ENCODE measurements around the gene TBX4. TPM values are rescaled to one million over a fixed set of nuclear protein-coding genes. Genes with fewer than 3 reads are reported as not detected.

TBX4 gene
- polyA plus RNA-seq, 4 donors: 0.37 to 0.89 (median 0.60) TPM; not detected in 1

GRCh38 chr17:61464130-61464842 lies 12.1 kb downstream of the TBX4 start:
- no peak for DNase-seq (ENCODE audit: low read depth in 4 of 4, low spot score in 3 of 4)

GRCh38 chr17:61464843-61465180 lies 12.6 kb downstream of the TBX4 start:
- no peak for DNase-seq (ENCODE audit: low read depth in 4 of 4, low spot score in 3 of 4)

GRCh38 chr17:61465550-61466237 lies 13.5 kb downstream of the TBX4 start:
- no peak for DNase-seq (ENCODE audit: low read depth in 4 of 4, low spot score in 3 of 4)

- no peak for DNase-seq (ENCODE audit: low read depth in 4 of 4, low spot score in 3 of 4)
Observed at GRCh38 chr17:61466246-61466645, 14.0 kb downstream of the TBX4 start.

GRCh38 chr17:61467416-61468262 lies 15.4 kb downstream of the TBX4 start:
- no peak for DNase-seq (ENCODE audit: low read depth in 4 of 4, low spot score in 3 of 4)

- DNase-seq (ENCODE audit: low read depth in 4 of 4, low spot score in 3 of 4): no peak
Observed at GRCh38 chr17:61468263-61468907, 16.2 kb downstream of the TBX4 start.

GRCh38 chr17:61469474-61469873 lies 17.3 kb downstream of the TBX4 start:
- DNase-seq (ENCODE audit: low read depth in 4 of 4, low spot score in 3 of 4): no peak

- DNase-seq (ENCODE audit: low read depth in 4 of 4, low spot score in 3 of 4): no peak
Observed at GRCh38 chr17:61469949-61470348, 17.7 kb downstream of the TBX4 start.

- DNase-seq (ENCODE audit: low read depth in 4 of 4, low spot score in 3 of 4): no peak
Observed at GRCh38 chr17:61470530-61471136, 18.4 kb downstream of the TBX4 start.

- DNase-seq (ENCODE audit: low read depth in 4 of 4, low spot score in 3 of 4): no peak
Observed at GRCh38 chr17:61474235-61474927, 22.2 kb downstream of the TBX4 start.

GRCh38 chr17:61474934-61475333 lies 22.7 kb downstream of the TBX4 start:
- no peak for DNase-seq (ENCODE audit: low read depth in 4 of 4, low spot score in 3 of 4)

GRCh38 chr17:61475726-61476125 lies 23.5 kb downstream of the TBX4 start:
- no peak for DNase-seq (ENCODE audit: low read depth in 4 of 4, low spot score in 3 of 4)

GRCh38 chr17:61476476-61477203 lies 24.4 kb downstream of the TBX4 start:
- DNase-seq (ENCODE audit: low read depth in 4 of 4, low spot score in 3 of 4): no peak

GRCh38 chr17:61477204-61477834 lies 25.1 kb downstream of the TBX4 start:
- no peak for DNase-seq (ENCODE audit: low read depth in 4 of 4, low spot score in 3 of 4)

GRCh38 chr17:61478026-61478789 lies 26.0 kb downstream of the TBX4 start:
- DNase-seq (ENCODE audit: low read depth in 4 of 4, low spot score in 3 of 4): no peak

GRCh38 chr17:61478790-61479492 lies 26.7 kb downstream of the TBX4 start:
- DNase-seq (ENCODE audit: low read depth in 4 of 4, low spot score in 3 of 4): no peak

Data from left renal pelvis (tissue), 4 donors.